MCF 10A (cell line): ENCODE data around the gene ABCC5. TPM values are rescaled to one million over a fixed set of nuclear protein-coding genes. Genes with fewer than 3 reads are reported as not detected.
A peak's percentile ranks its signal among the peaks of the same experiment; 100 is the strongest.
"Not testable (repeated sequence)": the region's sequence is repeated elsewhere in the genome, so short reads cannot be mapped to it uniquely, and the experiment has no call there.

ENCODE experiments used
- BruUV-seq: library from RNA; stranded (reverse); fragments of 400-500 nt; replicated peaks from 2 replicates; lab custom pipeline; 2021; lab: Mats Ljungman, UMichigan
- CTCF ChIA-PET: fragments of 300-600 bp; sonication (Branson Sonifier 250); formaldehyde crosslinking; extraction: SDS; loops from one replicate; lab custom pipeline; 2021; ENCODE audit warnings: antibody characterized with exemption, inconsistent platforms; lab: Yijun Ruan, JAX
- POLR2A ChIA-PET: fragments of 300-600, 350-650 bp; sonication (Branson Sonifier 250); formaldehyde crosslinking; extraction: SDS; loops from one replicate; lab custom pipeline; 2020; ENCODE audit warnings: antibody characterized with exemption, inconsistent platforms; lab: Yijun Ruan, JAX
- DNase-seq: peaks from one replicate; pipeline ENCODE4 v3.0.0-alpha.2; 2018; ENCODE audit not compliant: unreplicated experiment
- H3K27ac Mint-ChIP-seq: one replicate; pipeline ENCODE4 v1.8.0; 2022; ENCODE audit warnings: mild to moderate bottlenecking, low read depth, mixed read lengths; ENCODE audit not compliant: unreplicated experiment
- H3K27me3 Mint-ChIP-seq: one replicate; pipeline ENCODE4 v1.8.0; 2022; ENCODE audit warnings: mixed read lengths; ENCODE audit not compliant: insufficient read depth, unreplicated experiment
- H3K36me3 Mint-ChIP-seq: one replicate; pipeline ENCODE4 v1.8.0; 2022; ENCODE audit warnings: mild to moderate bottlenecking, moderate library complexity, mixed read lengths; ENCODE audit not compliant: insufficient read depth, unreplicated experiment
- H3K4me1 Mint-ChIP-seq: one replicate; pipeline ENCODE4 v1.8.0; 2022; ENCODE audit warnings: mixed read lengths; ENCODE audit not compliant: insufficient read depth, unreplicated experiment
- H3K4me3 Mint-ChIP-seq: one replicate; pipeline ENCODE4 v1.8.0; 2022; ENCODE audit warnings: mild to moderate bottlenecking, moderate library complexity, mixed read lengths; ENCODE audit not compliant: unreplicated experiment
- H3K9me3 Mint-ChIP-seq: one replicate; pipeline ENCODE4 v1.8.0; 2022; ENCODE audit warnings: mixed read lengths; ENCODE audit not compliant: unreplicated experiment
- intact Hi-C: fragments of 100-400 bp; cut with micrococcal nuclease; formaldehyde crosslinking; loops from 2 replicates; pipeline ENCODE4 v1.14.1; 2022
- total RNA-seq: library from RNA; stranded (reverse); gene quantifications from 2 replicates; pipeline ENCODE4 v1.2.3, GENCODE V29; 2022
- TF ChIP-seq, protein P1 (sequence below): fragments of 200-600 bp; IDR thresholded peaks from one replicate; pipeline ENCODE4 v1.8.0; 2022; ENCODE audit warnings: antibody characterized with exemption, mild to moderate bottlenecking; ENCODE audit not compliant: unreplicated experiment

ABCC5 gene
- total RNA-seq, 1 experiment from 2014 or later, result 16.5 TPM

GRCh38 chr3:184008161-184008560 is 9.5 kb downstream of the ABCC5 start:
- DNase-seq, result no peak
- H3K27ac Mint-ChIP-seq, result no peak overlapping the region
- H3K27me3 Mint-ChIP-seq, result no peaks in the 10 kb centered on the region
- TF ChIP-seq, protein P1, sequence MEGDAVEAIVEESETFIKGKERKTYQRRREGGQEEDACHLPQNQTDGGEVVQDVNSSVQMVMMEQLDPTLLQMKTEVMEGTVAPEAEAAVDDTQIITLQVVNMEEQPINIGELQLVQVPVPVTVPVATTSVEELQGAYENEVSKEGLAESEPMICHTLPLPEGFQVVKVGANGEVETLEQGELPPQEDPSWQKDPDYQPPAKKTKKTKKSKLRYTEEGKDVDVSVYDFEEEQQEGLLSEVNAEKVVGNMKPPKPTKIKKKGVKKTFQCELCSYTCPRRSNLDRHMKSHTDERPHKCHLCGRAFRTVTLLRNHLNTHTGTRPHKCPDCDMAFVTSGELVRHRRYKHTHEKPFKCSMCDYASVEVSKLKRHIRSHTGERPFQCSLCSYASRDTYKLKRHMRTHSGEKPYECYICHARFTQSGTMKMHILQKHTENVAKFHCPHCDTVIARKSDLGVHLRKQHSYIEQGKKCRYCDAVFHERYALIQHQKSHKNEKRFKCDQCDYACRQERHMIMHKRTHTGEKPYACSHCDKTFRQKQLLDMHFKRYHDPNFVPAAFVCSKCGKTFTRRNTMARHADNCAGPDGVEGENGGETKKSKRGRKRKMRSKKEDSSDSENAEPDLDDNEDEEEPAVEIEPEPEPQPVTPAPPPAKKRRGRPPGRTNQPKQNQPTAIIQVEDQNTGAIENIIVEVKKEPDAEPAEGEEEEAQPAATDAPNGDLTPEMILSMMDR, result no peak
- H3K4me1 Mint-ChIP-seq, result peaks cover 12% of the 10 kb centered on the region
- no peaks in the 10 kb centered on the region for H3K9me3 Mint-ChIP-seq
- H3K36me3 Mint-ChIP-seq, result peaks cover 28% of the 10 kb centered on the region
- intact Hi-C loops, result no loop called here
- no TSS peak for BruUV-seq
- POLR2A ChIA-PET, result interaction anchor here (1.2 to 3.9 kb wide), 3 partner anchors 8 to 126 kb away, joined by 4 to 26 read pairs (median 25); partner anchors contain the start of genes ABCC5 and EIF2B5
- CTCF ChIA-PET, result interaction anchor here (1.8 kb wide), 1 partner anchor 10 kb away, joined by 5 read pairs; the partner anchor contains the start of gene ABCC5
- no peak overlapping the region for H3K4me3 Mint-ChIP-seq

DNA sequence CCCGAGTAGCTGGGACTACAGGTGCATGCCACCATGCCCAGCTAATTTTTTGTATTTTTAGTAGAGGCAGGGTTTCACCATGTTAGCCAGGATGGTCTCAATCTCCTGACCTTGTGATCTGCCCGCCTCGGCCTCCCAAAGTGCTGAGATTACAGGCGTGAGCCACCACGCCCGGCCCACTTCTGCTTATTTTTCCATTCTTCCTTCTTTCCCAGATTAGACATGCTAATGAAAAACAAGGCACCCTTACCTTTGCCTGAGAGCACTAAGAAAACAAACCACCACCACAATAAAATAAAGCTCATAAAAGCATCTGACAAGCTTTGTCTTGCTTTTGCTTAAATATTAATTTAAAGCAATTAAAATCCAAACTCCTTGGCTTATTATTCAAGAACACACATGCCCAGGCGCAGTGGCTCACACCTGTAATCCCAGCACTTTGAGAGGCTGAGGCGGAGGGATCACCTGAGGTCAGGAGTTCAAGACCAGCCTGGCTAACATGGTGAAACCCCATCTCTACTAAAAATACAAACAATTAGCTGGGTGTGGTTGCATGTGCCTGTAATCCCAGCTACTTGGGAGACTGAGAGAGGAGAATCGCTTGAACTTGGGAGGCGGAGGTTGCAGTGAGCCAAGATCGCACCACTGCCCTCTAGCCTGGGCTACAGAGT is 10.4 kb downstream of the ABCC5 start:
- H3K4me3 Mint-ChIP-seq, DNase-seq, H3K9me3 Mint-ChIP-seq, intact Hi-C loops, BruUV-seq, H3K27me3 Mint-ChIP-seq: not testable (repeated sequence)
- CTCF ChIA-PET, result interaction anchor here (0.5 to 3.1 kb wide), 6 partner anchors 8 to 1496 kb away, joined by 3 to 24 read pairs (median 3); no protein-coding TSS in a partner anchor
- Mint-ChIP-seq H3K4me1 (peaks cover 12% of the 10 kb centered on the region), H3K27ac (peak overlapping the region; percentile 37), H3K36me3 (peaks cover 21% of the 10 kb centered on the region)
- POLR2A ChIA-PET, result interaction anchor here (0.7 to 3.9 kb wide), 6 partner anchors 8 to 313 kb away, joined by 3 to 26 read pairs (median 4); partner anchors contain the start of genes ABCC5 and EIF2B5

DNA sequence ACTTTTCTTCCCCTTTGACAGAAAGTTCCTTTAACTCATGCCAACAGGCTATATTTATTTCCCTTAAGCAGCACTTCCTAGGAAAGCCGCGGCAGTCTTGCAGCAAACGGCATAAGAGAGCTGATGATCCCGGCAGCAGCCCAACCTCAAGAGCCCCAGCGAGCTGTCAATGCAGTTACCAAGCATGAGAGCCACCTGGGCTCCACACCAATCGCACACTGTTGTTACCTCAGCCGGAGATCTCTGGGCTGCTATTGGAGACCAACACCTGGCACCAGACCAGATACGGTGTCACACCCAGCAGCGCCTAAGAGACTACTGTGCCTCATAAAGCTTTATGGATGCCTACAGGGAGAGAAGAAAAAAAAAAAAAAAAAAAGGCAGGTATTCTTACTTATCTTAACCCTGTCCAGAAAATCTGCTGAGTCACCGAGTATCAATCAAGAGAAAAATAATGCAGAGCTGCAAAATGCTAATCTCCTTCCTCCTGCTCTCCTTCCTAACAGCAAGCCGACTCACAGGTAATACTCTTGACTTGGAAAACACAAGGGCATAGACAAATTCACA is 11.7 kb downstream of the ABCC5 start:
- Mint-ChIP-seq H3K4me1 (peaks cover 12% of the 10 kb centered on the region), H3K4me3 (peak overlapping the region; percentile 50), H3K36me3 (peaks cover 12% of the 10 kb centered on the region), H3K27me3 (no peaks in the 10 kb centered on the region), H3K9me3 (no peaks in the 10 kb centered on the region), H3K27ac (peak overlapping the region; percentile 37)
- POLR2A ChIA-PET, result interaction anchor here (0.7 to 3.9 kb wide), 14 partner anchors 8 to 806 kb away, joined by 3 to 26 read pairs (median 3); partner anchors contain the start of genes EIF2B5, PARL and VPS8
- BruUV-seq, result no TSS peak
- intact Hi-C loops, result no loop called here
- TF ChIP-seq, protein P1, result no peak
- DNase-seq, result peak; percentile 86
- CTCF ChIA-PET, result interaction anchor here (0.6 to 3.1 kb wide), 6 partner anchors 9 to 336 kb away, joined by 3 to 24 read pairs (median 5); no protein-coding TSS in a partner anchor

DNA sequence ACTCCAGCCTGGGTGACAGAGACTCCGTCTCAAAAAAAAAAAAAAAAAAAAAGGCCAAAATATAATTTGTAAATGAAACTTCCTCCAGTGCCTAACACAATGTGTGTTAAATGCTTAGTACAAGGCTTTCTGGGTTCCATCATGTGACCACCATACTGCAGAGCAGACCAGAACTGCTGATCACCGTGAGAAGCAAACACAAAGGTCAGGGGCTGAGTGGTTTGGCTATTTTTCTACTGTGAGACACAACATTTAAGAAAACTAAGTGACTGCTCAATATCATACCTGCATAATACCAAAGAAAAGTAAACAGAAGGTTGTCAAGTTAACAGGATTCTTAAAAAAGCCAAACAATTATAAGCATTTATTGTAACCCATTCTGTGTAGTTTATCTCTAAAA is 13.2 kb downstream of the ABCC5 start:
- no peak for DNase-seq
- CTCF ChIA-PET, result interaction anchor here (3.1 kb wide), 1 partner anchor 11 kb away, joined by 24 read pairs; no protein-coding TSS in a partner anchor
- no peaks in the 10 kb centered on the region for H3K9me3 Mint-ChIP-seq
- TF ChIP-seq, protein P1, result no peak
- intact Hi-C loops, result no loop called here
- H3K36me3 Mint-ChIP-seq, result peaks cover 3% of the 10 kb centered on the region
- no peak overlapping the region for H3K4me3 Mint-ChIP-seq
- no peak overlapping the region for H3K27ac Mint-ChIP-seq
- no TSS peak for BruUV-seq
- POLR2A ChIA-PET, result no interaction called here
- peaks cover 12% of the 10 kb centered on the region for H3K4me1 Mint-ChIP-seq
- H3K27me3 Mint-ChIP-seq, result no peaks in the 10 kb centered on the region
